Stimulated activated effector memory CD8-positive, alpha-beta T cell treated with anti-CD3 and anti-CD28 coated beads, Interleukin-12 subunit alpha, Interleukin-12 subunit beta, amount 100 ng/mL, for 72 hours (primary cell): ENCODE data around the gene CPTP.

Experiments
- ATAC-seq: fragments of 150-1000 bp; cut with Tn5 transposase; 2 replicates; pipeline ENCODE4 v1.10.0; 2021
- DNase-seq, 2 donors: peaks; one replicate each; pipeline ENCODE4 v3.0.0; 2021 to 2022; ENCODE audit warnings: low spot score in 2 of 2
- H3K27ac Mint-ChIP-seq: one replicate; pipeline ENCODE4 v1.8.0; 2022; ENCODE audit warnings: mild to moderate bottlenecking, mixed read lengths
- H3K36me3 Mint-ChIP-seq: one replicate; pipeline ENCODE4 v1.8.0; 2022; ENCODE audit warnings: mild to moderate bottlenecking, mixed read lengths
- H3K4me1 Mint-ChIP-seq: one replicate; pipeline ENCODE4 v1.8.0; 2022; ENCODE audit warnings: mixed read lengths
- H3K4me3 Mint-ChIP-seq: one replicate; pipeline ENCODE4 v1.8.0; 2022; ENCODE audit warnings: mild to moderate bottlenecking, mixed read lengths
- H3K9me3 Mint-ChIP-seq: one replicate; pipeline ENCODE4 v1.8.0; 2022; ENCODE audit warnings: mixed read lengths

Gene CPTP

DNA sequence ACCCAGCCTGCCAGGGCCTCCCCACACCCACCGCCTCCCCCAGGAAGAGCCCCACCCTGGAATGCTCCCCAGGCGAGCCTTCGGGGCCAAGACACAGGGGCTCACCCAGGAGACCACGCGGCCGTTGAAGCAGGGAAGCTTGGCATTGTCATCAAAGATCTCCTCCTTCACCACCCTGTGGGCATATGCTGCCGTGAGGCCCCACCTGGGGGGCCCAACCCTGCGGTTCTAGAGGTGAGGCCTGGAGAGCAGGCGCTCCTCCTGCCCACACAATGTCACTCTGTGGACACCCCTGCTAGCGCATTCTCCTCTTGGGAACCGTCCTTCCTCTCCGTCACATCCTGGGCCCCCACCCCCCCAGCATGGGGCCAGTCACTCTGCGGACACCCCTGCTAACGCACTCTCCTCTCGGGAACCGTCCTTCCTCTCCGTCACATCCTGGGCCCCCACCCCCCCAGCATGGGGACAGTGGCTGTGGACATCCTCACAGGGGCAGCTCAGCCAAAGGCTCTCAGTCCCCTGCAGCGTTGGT, 18.0 kb downstream of the CPTP start:
- H3K9me3 Mint-ChIP-seq, result no peaks in the 10 kb centered on the region
- peak overlapping the region; percentile 74 for H3K27ac Mint-ChIP-seq
- ATAC-seq (no peak), DNase-seq (no peak)
- H3K4me3 Mint-ChIP-seq, result no peak overlapping the region
- peaks cover 23% of the 10 kb centered on the region for H3K4me1 Mint-ChIP-seq
- H3K36me3 Mint-ChIP-seq, result no peaks in the 10 kb centered on the region

DNA sequence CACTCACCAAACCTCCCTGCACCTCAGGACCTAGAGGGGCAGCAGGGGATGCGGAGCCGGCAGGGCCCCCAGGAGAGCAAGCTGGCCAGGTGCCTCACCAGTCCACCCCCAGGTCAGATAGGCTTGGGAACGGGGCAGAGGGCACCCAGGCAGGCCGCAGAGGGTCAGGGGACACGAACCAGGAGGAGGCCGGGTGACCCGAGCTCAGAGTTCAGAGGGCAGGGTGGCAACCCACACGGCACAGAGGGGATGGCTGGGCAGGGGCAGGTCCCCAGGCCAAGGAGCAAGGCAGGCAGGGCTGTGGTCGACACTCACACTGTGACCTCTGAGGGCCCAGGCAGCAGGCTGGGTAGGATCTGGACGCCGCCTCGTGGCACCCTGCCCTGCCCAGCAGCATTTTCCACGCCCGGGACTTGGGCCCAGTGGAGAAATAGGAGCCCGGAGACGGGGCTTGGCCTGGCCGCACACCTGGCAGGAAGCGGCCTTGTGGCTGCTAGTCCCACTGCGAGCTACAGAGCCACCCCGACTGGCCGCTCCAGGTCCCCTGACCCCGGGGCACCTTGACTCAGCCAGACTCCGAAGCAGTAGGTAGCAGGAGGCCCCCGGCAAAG, 19.3 kb downstream of the CPTP start:
- no peak for DNase-seq
- Mint-ChIP-seq H3K9me3 (no peaks in the 10 kb centered on the region), H3K4me1 (peaks cover 23% of the 10 kb centered on the region), H3K27ac (peak overlapping the region; percentile 74), H3K36me3 (no peaks in the 10 kb centered on the region), H3K4me3 (no peak overlapping the region)
- no peak for ATAC-seq

- Mint-ChIP-seq H3K36me3 (no peaks in the 10 kb centered on the region), H3K4me1 (peaks cover 23% of the 10 kb centered on the region), H3K27ac (peak overlapping the region; percentile 74), H3K9me3 (no peaks in the 10 kb centered on the region), H3K4me3 (no peak overlapping the region)
- ATAC-seq, result peak; percentile 76
- DNase-seq, result no peak
Observed at GRCh38 chr1:1344655-1345361, 20.2 kb downstream of the CPTP start.

DNA sequence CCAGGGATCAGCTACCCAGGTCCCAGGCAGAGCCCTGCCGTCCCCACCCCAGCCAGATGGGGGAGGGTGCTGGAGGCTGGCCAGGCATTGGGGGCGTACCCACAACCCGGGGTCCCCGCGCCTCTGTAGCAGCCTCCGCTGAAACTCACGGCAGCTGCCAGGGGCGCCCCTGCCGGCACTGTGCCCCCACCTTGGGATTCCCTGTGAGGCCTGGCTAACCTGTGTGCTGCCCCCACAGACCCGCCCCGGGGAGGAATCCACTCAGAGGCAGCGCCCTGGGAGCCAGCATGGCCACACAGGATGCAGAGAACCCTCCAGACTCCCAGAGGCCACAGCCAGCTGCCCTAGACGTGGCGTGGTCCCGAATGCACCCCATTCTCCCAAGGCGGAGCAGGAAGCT, 20.8 kb downstream of the CPTP start:
- Mint-ChIP-seq H3K4me1 (peaks cover 23% of the 10 kb centered on the region), H3K4me3 (no peak overlapping the region), H3K36me3 (no peaks in the 10 kb centered on the region), H3K9me3 (no peaks in the 10 kb centered on the region), H3K27ac (peak overlapping the region; percentile 74)
- DNase-seq, result no peak
- no peak for ATAC-seq

GRCh38 chr1:1345860-1346500, 21.4 kb downstream of the CPTP start:
- Mint-ChIP-seq H3K9me3 (no peaks in the 10 kb centered on the region), H3K4me1 (peaks cover 21% of the 10 kb centered on the region), H3K4me3 (no peak overlapping the region), H3K27ac (no peak overlapping the region), H3K36me3 (no peaks in the 10 kb centered on the region)
- DNase-seq (no peak), ATAC-seq (no peak)

- H3K27ac Mint-ChIP-seq, result no peak overlapping the region
Observed at GRCh38 chr1:1346501-1346890, 21.9 kb downstream of the CPTP start.

DNA sequence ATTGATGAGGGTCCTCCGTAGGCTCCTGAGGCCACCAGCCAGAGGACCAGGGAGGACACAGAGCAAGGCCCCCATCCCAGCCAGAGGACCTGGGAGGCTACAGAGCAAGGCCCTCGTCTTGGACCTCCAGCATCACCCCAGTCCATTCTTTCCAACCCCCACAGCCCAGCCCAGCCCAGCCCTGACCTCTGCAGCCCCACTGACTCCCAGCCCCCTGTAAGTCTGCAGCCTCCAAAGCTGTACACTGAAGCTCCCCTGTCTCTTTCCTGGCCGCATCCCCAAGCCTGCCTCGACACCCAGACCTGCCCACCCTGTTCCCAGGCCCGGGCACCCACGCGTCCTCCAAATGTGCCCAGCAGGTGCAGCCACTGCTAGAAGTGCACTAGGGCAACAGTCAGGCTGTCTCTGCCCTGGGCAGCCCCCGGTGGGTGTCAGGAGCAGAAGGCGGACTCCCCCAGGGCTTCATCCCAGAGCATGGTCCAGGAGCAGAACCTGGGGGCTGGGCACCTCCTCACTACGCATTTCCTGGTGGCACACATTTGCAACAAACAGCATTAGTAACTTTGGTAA, 22.5 kb downstream of the CPTP start:
- Mint-ChIP-seq H3K27ac (no peak overlapping the region), H3K36me3 (no peaks in the 10 kb centered on the region), H3K4me3 (peak overlapping the region; percentile 71), H3K9me3 (no peaks in the 10 kb centered on the region), H3K4me1 (peaks cover 19% of the 10 kb centered on the region)
- ATAC-seq (no peak), DNase-seq (no peak)

More at GRCh38 chr1:1346501-1346890, 21.9 kb downstream of the CPTP start:
- Mint-ChIP-seq H3K4me1 (peaks cover 16% of the 10 kb centered on the region), H3K4me3 (peak overlapping the region; percentile 71), H3K36me3 (no peaks in the 10 kb centered on the region), H3K9me3 (no peaks in the 10 kb centered on the region)
- DNase-seq, result no peak
- ATAC-seq, result no peak

DNA sequence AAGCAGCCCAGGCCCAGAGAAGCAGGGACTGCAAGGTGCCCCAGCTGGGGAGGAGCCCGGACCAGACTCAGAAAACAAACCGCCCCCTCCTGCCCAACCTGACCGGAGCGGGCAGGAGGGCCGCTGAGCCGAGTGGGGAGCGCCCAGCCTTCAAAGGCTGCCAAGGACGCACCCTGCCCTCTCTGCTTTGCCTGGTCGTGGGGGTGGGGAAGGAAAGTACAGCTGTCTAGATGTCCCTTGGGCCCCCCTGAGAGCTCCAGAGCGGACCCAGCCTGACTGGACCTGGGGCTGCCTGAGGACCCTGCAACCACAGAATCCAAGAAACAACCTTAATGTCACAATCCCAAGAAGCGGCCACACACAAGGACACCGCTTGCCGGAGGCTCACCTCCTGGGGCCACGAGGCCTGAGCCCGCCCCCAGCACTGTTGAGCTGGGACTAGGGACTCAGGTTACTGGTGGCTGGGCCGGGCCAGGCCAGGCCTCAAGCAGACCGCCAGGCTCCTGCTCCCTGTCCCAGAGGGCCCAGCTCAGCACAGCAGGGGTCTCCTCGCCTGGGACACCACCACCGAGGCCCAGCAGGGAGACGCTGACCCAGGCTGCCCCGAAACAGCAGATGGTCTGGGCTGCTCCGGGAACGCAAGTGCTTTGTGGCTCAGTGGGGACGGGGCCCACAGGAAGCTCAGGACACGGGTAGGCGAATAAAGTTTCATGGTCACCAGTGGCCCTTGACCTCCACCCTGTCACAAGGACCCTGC, 23.2 kb downstream of the CPTP start:
- ATAC-seq, result no peak
- peak overlapping the region; percentile 71 for H3K4me3 Mint-ChIP-seq
- no peak overlapping the region for H3K27ac Mint-ChIP-seq
- H3K4me1 Mint-ChIP-seq, result peaks cover 24% of the 10 kb centered on the region
- no peaks in the 10 kb centered on the region for H3K9me3 Mint-ChIP-seq
- no peak for DNase-seq
- no peaks in the 10 kb centered on the region for H3K36me3 Mint-ChIP-seq

- ATAC-seq (peak; percentile 47), DNase-seq (no peak)
- no peaks in the 10 kb centered on the region for H3K9me3 Mint-ChIP-seq
- peaks cover 24% of the 10 kb centered on the region for H3K4me1 Mint-ChIP-seq
- H3K27ac Mint-ChIP-seq, result no peak overlapping the region
- H3K36me3 Mint-ChIP-seq, result no peaks in the 10 kb centered on the region
- peak overlapping the region; percentile 71 for H3K4me3 Mint-ChIP-seq
Observed at GRCh38 chr1:1348420-1349255, 24.0 kb downstream of the CPTP start.

DNA sequence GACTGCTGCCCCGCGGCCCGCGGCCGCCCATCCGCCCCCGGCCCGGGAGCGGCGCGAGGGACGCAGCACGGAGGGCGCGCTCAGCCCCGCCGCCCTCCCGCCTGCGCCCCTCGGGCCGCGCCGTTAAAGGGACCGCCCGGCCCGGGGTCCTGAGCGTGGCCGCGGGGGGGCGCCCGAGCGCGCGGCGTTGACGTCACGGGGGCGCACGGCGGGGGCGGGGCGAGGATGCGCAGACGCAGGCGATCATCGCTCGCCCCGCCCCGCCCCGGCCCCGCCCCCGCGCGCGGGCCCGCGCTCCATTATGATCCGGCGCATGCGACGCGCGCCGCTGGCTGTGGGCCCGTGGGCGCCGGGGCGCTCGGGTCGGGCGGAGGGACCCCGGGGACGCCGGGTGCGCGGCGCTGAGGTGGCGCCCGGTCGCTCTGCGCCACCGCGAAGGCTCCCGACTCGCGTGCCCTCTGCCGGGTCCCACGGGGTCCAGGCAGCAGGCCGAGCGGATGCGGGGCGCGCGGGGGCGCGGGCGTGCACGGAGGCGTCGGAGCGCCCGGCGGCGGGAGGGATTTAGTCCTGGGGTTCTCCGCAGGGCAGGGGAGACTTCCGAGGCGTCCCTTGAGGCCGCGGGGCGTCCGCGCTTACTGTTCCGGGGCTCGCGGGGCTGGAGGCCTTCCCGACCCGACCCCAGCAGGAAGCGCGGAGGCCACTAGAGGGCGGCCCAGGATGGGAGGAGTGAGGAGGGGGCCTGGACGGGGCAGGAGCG, 24.8 kb downstream of the CPTP start, which contains the start of gene DVL1:
Gene DVL1, minus strand, starts transcription at position 163 of the 757 bp plus-strand sequence. CDS start 353 bp downstream, outside the sequence.
- H3K9me3 Mint-ChIP-seq, result no peaks in the 10 kb centered on the region
- ATAC-seq, result peak; percentile 79
- peak; percentile 84 to 85 for DNase-seq
- H3K27ac Mint-ChIP-seq, result no peak within 1 kb of the TSS
- H3K36me3 Mint-ChIP-seq, result no peaks in the 10 kb centered on the region
- H3K4me1 Mint-ChIP-seq, result peaks cover 24% of the 10 kb centered on the region
- H3K4me3 Mint-ChIP-seq, result peak within 1 kb of the TSS; percentile 71

- peaks cover 17% of the 10 kb centered on the region for H3K4me1 Mint-ChIP-seq
- DNase-seq, result no peak
- no peak for ATAC-seq
- no peaks in the 10 kb centered on the region for H3K36me3 Mint-ChIP-seq
- H3K27ac Mint-ChIP-seq, result peak overlapping the region; percentile 29
- peak overlapping the region; percentile 61 for H3K4me3 Mint-ChIP-seq
- H3K9me3 Mint-ChIP-seq, result no peaks in the 10 kb centered on the region
Observed at GRCh38 chr1:1351511-1352427, 27.2 kb downstream of the CPTP start.

DNA sequence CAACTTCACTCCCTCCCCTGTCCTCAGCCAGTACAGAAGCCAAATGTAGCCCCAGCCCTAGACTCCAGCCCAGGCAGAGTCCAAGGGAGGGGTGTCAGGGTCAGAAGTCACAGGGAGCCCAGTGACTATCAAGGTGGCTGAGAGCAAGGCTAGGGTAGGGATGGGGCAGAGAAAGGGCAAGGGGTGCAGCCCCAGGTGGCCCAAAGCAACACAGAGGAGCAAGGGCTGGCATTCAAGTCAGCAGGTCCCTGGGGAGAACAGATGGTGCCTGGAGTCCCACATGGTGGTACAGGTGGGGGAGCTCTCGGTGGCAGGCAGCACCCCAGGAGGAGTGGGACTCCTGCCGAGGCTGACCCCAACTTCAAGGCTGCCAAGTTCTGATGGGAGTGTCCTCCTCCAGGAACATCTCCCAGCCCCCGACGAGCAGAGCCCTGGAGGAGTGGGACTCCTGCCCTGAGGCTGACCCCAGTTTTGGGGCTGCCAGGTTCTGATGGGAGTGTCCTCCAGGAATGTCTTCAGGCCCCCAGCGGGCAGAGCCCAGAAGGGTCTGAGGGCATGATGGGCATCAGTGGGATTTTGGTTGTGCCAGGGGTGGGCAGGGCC, 28.3 kb downstream of the CPTP start:
- peak overlapping the region; percentile 61 for H3K4me3 Mint-ChIP-seq

More for the DNA sequence above, 28.3 kb downstream of the CPTP start:
- ATAC-seq, result no peak
- no peaks in the 10 kb centered on the region for H3K9me3 Mint-ChIP-seq
- no peaks in the 10 kb centered on the region for H3K36me3 Mint-ChIP-seq
- H3K27ac Mint-ChIP-seq, result no peak overlapping the region
- no peak for DNase-seq
- H3K4me1 Mint-ChIP-seq, result peaks cover 7% of the 10 kb centered on the region
